OCI-LY1 (cell line): Measurements from ENCODE around the gene KCTD4.

ENCODE experiments used
- EZH2 ChIP-seq: fragments of 200-600 bp; sonication (generic), shearing (Covaris generic); IDR thresholded peaks from 2 replicates; pipeline ENCODE4 v1.8.0; 2017; ENCODE audit warnings: borderline replicate concordance, mixed run types, mild to moderate bottlenecking, antibody characterized with exemption, low read length, moderate library complexity, mixed read lengths
- TF ChIP-seq, protein P1 (sequence below): fragments of 200-600 bp; sonication (generic), shearing (Covaris generic); IDR thresholded peaks from 2 replicates; pipeline ENCODE4 v1.5.1; 2017; ENCODE audit warnings: mild to moderate bottlenecking, antibody characterized with exemption, low read length, moderate library complexity, mixed read lengths

DNA sequence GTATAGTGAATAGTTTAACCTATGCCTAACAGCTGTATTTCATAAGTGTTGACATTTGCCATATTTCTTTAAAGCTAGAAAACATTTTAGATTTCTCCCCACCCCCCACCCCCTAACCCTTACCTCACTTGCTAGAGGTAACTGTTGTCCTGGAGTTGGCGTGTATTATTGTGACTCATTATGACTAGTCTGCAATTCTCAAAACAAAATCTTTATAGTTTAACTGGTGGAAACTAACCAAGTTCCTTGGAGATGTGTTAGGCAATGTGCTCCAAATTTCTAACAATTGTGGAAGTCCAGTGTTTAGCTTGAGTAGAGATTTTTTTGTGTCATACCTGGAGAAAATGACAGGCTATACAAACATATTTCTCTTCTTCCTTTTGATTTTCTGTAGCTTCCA is 38.0 kb downstream of the KCTD4 start:
- no peak for TF ChIP-seq EZH2
- TF ChIP-seq, protein P1, sequence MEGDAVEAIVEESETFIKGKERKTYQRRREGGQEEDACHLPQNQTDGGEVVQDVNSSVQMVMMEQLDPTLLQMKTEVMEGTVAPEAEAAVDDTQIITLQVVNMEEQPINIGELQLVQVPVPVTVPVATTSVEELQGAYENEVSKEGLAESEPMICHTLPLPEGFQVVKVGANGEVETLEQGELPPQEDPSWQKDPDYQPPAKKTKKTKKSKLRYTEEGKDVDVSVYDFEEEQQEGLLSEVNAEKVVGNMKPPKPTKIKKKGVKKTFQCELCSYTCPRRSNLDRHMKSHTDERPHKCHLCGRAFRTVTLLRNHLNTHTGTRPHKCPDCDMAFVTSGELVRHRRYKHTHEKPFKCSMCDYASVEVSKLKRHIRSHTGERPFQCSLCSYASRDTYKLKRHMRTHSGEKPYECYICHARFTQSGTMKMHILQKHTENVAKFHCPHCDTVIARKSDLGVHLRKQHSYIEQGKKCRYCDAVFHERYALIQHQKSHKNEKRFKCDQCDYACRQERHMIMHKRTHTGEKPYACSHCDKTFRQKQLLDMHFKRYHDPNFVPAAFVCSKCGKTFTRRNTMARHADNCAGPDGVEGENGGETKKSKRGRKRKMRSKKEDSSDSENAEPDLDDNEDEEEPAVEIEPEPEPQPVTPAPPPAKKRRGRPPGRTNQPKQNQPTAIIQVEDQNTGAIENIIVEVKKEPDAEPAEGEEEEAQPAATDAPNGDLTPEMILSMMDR, result no peak
